NCI-H446 treated with DMSO at 0.1 percent for 48 hours (cell line): ENCODE measurements around the gene EGFL6.
"Not testable (repeated sequence)": the region's sequence is repeated elsewhere in the genome, so short reads cannot be mapped to it uniquely, and the experiment has no call there.

ENCODE experiments used
- DNase-seq: peaks from one replicate; lab custom pipeline; 2025; lab: John Stamatoyannopoulos, UW

EGFL6 gene

DNA sequence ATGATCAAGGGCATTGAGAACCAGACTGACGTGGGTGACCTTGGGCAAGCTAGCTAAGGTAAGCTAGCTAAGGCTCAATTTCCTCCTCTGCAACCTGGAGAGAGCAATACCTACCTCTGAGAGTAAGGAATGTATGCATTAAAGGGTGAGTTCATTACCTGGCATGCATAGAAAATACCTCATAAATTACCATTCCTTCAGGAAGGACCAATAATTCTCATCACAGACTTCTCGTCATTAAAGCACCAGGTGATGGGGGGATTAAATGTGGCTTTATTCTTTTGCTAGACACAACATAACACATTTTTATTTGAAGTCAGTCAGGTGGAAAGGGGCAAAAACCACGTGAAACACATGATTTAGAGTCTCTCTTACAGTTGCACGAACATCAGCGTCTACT lies 21.5 kb downstream of the EGFL6 start:
- DNase-seq: no peak

DNA sequence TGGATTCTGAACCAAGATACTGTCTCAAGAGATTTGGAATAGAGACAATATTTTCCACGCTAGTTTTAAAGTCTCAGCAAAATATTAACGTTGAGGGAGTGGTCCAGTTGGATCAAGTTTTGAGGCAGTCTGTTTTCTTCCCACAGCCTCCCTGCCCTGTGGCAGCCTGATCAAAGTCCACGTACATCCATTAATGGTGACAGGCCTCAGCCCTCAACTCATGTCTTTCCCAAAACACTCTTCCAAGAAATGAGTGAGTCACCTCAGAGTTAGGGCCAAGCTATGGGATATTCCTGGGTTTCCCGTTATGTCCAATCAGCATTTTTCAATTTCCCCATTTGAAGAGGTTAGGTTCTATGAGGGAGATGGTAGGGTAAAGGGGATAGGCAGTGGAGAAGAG lies 28.5 kb downstream of the EGFL6 start:
- no peak for DNase-seq

DNA sequence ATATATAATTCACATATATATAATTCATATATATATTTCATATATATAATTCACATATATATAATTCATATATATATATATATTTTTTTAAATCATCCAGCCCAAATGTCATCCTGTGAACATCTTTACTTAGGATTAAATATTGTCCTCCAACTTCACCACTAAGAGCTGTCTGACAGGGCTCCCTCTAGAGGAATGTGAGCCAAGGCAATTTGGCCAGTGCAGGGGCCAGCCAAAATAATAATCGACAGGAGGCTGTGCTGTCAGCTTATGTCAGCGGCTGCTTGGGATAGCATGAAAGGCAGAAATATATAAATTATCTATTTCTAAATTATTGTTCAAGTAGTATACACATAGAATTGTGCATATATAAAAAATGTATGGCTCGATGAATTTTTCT lies 29.5 kb downstream of the EGFL6 start:
- no peak for DNase-seq

DNA sequence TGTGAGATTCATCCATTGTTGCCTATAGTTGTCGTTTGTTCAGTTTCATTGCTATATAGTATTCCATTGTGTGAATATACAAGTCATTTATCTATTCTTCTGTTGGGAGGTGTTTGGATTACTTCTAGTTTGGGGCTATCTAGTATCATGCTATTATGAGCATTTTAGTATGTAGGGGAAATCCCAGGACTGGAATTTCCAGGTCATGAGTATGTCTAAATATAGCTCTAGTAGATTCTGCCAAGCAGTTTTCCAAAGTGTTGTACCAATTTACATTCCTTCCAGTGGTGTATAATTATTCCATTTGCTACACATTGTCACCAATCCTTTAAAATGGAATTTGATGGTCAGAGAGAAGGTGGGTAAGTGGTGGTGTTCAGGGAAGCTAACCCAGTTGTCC lies 30.1 kb downstream of the EGFL6 start:
- DNase-seq: no peak

DNA sequence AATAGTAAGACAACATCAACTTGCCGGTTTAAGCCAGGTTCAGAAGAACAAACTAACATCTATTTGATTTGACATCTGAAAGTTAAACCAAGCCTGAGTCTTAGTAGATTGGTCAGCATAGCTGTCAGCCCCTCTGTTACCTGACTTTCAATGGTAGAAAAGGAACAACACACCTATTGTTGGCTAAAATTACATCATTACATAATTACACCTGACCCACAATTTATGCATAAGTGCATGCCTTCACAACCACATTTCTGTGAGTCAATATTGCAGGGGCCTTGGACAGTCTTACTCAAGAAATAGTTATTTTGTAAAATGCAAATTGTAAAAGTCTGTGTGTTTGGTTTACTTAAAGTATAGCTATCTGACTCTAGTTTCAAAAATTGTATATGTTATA lies 36.2 kb downstream of the EGFL6 start:
- DNase-seq: no peak

DNA sequence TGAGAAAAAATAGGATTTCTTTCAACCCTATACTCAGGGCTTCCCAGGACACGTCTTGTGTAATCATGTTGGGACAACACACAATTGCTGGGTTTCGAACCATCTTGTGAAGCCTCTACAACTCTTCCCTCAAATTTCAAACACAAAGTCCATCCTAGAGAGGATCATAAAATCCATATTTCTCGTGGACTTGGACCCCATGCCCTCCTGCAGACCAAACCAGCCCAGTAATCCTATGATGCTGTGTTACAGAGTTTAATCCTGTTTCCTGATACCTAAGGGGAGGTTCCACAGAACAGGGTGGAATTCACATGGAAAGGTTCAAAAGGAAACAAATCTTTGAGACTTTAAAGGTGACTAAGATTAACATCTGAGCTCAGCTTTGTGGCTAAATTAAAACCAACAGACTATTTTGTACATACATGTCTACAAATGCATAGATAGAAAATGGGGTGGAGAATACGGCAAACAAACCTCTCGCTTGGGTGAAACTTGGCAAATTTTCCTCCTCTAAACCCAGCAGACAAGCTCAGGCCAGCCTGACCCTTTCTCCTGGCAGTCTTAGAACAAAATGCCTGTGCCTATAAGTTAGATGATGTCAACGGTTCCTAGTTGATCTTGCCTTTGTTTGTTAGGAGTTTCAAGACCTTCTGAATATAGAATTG lies 38.1 kb downstream of the EGFL6 start:
- no peak for DNase-seq

DNA sequence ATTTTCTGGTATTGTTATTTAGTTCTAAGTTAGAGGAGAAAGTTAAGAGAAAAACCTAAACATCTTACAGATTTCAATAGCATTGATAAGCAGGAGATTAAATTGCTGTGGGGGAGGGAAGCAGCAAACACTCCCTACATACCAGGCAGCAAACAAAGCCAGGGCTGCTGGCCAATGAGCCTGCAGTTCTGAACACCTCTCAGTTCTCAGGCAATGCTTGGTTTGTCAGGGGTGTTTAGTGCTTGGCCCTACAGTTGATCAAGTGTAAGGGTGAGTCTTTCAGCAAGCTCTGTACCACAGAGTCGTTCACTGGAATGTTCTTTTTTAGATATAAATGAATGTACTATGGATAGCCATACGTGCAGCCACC lies 38.6 kb downstream of the EGFL6 start:
- DNase-seq: no peak

DNA sequence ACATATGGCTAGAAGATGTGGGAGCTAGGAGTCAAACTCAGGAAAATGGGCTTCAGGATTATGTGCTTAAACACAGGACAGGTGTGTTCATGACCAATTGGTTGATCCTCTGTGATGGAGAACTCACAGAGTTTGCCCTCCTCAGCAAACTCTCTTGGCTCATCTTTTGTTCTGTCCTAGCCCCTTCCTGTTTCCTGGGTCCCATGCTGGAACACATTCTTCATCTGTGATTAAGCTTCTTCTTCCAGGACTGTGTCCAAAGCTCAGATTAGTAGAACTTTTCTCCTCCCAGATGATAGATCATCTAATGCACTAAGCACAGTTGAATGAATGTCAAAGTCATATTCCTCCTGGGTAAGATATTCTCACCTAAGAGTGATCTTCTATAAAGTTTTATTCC lies 44.8 kb downstream of the EGFL6 start:
- no peak for DNase-seq

DNA sequence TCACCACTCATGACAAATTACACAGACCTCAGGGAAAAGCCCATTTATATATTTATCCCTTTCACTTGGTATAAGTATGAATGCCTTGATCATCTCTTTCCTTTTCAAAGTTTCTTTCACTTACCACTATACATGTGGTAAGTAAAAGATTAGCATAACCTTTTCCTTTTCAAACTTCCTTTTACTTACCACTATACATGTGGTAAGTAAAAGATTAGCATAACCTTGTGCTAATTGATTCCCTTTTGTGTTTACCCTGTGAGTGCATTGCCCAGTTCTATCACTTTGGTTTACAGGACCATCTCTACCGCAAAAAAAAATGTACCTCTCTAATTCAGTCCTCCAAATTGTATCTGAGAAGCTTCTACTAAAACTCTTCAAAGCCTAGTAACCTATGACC lies 50.8 kb downstream of the EGFL6 start:
- DNase-seq: no peak

DNA sequence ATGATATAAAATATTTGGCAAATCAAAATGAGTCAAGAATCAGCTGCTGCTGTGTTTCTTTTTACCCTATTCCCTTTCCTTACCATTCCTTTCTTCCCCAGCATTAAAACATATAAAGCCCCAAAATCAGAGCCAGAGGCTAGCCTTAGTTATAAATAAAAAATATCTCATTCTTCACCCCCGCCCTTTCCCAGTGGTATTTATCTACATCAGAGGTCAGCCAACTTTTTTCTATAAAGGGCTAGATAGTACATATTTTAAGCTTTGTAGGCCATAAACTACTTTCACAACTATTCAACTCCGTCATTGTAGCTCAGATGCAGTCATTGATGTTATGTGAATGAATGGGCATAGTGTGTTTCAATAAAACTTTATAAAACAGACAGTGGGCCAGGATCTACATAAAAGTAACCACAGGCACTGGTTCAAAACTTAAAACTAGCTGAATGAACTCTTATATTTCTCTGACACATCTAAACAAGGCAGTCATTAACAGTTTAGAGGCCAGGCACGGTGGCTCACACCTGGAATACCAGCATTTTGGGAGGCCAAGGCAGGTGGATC lies 53.1 kb downstream of the EGFL6 start:
- no peak for DNase-seq

DNA sequence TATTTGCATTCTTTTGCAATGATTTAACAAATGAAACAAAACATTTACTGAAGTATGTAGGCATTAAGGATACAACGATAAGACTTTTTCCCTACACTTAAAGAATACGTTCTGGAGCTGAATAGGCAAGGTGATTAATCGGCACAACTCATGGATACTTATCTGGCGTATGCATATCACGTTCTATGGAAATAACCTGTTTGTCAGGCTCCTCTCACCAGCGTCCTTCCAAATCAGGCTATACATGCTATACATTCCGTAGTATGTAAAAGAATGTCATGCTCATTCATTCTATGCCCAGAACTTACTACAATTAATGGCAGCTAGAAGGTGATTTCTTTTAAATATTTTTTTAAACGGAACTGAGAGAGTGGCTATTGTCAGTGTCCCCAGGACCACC lies 57.9 kb downstream of the EGFL6 start:
- DNase-seq: no peak

DNA sequence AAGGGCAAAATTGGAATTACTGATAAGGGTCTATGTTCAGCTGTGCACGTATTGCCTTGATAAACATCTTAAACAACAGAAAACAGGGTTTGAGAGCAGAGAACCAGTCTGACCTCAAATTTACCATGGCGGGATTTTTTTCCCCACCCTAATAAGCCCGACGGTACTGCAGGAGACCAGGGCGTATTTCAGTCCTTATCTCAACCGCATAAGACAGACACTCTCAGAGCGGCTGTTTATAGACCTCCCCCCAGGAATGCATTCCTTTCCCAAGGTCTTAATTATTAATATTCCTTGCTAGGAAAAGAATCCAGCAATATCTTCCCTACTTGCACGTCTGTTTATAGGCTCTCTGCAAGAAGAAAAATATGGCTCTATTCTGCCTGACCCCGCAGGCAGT lies 67.8 kb downstream of the EGFL6 start:
- not testable (repeated sequence) for DNase-seq

DNA sequence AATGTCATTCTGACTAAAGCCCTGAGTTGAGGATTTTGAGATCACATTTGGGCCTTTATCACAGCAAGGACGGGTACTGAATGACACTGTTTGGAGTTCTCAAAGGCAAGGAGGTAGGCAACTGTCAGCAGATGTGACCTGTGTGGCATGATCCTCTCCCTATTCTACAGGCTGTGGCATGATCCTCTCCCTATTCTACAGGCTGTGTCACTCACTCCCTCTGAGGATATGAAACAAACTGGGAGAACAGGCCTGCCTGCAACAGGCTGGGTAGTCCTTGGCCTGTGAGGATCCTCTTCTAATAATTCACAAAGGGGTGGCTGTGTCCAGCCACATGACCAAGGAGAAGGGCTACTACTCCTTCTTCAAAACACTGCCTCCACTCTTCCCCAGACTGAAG lies 68.6 kb downstream of the EGFL6 start:
- DNase-seq: no peak

DNA sequence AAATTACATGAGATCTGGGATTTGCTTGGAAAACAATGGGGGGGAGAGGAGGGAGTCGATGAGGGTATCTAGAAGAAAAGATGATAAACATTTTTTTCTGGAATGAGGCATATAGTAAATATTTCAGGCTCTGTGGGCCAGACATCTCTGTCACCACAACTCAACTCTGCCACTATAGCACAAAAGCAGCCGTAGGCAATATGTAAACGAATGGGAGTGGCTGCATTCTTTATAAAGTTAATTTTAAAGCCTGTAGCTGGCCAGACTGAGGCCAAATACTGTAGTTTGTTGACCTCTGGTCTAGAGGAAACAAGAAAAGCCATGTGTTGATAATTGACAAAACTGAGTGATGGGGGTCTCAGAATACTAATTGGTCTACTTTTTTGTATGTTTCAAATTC lies 69.4 kb downstream of the EGFL6 start:
- no peak for DNase-seq

DNA sequence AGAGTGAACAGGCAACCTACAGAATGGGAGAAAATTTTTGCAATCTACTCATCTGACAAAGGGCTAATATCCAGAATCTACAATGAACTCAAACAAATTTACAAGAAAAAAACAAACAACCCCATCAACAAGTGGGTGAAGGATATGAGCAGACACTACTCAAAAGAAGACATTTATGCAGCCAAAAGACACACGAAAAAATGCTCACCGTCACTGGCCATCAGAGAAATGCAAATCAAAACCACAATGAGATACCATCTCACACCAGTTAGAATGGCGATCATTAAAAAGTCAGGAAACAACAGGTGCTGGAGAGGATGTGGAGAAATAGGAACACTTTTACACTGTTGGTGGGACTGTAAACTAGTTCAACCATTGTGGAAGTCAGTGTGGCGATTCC lies 72.3 kb downstream of the EGFL6 start:
- DNase-seq: not testable (repeated sequence)

DNA sequence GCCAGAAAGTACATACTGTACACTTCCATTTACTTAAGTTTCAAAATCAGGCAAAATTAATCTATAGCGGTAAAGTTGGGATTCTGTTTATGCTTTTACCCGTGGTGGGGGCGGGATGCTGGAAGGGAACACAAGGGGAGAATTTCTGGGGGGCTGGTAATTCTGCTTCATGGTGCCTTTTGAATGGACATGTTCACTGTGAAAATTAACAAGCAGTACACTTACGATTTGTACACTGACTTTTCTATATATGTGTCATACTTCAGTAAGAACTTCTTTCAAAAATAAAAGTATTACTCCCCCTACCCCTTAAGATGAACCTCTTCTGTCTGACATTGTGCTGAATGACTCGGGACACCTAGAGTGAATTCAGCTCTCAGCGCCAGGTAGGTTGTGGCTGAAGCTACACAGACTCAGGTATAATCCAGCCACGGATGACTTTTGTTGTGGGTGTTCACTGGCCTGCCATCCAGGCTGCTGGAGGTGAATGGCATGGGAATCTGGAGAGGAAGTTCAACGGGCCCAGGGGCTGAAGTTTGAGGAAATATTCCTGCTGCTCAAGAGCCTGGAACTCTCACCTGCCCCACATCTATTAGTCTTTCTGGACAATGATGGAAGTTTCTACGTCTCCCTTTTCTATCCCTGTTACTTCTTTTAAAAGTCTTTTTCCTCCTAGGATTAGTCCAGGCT lies 76.2 kb downstream of the EGFL6 start:
- DNase-seq: no peak

DNA sequence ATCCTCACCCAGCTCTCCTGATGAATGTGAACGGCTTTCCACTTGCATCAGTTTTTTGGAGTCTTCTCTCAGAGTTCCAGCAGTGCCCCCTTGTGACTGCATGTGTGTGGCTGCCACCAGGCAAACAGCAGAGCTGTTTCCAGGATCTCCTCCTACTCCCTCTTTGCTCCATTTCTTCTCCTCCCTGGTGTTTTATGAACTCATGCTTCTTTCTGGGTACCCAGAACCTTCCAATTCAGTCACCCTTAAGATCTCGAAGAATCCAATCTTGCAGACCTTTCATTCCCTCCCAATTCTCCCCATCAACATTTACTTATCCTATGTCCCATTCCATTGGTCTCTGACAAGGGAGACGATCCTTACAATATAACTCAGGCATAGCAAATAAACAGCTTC lies 76.8 kb downstream of the EGFL6 start:
- peak; percentile 3 for DNase-seq

DNA sequence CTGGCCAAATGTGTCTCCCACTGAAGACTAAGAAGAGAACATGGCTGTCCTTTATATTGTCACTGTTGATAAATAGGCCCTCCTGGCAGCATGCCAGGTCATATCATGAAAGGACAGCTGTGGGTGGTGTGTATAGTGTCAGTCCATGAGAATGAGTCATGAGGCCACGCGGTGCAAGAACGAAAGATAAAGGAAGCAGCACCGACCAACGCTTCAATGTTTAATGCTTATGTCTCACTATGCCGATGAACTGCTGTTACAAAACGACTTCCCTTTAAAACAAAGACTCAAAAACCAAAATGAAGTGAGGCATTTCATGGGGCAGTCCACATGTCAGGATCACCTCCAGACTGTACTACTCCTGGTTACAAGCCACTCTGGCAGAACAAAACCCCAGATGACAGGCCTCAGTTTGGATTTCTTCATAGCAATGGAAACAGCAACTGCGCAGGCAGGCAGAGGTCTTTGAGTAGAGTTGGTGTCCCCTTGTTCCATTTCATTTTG lies 78.4 kb downstream of the EGFL6 start:
- no peak for DNase-seq

DNA sequence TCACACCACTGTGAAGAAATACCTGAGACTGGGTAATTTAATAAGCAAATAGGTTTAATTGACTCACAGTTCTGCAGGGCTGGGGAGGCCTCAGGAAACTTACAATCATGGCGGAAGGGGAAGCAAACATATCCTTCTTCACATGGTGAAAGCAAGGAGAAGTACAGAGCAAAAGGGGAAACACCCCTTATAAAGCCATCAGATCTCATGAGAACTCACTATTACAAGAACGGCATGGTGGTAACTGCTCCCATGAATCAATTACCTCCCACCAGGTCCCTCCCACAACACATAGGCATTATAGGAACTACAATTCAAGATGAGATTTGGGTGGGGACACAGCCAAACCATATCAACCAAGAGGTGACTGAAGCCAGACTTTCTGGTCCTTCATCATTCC lies 78.9 kb downstream of the EGFL6 start:
- DNase-seq: not testable (repeated sequence)

DNA sequence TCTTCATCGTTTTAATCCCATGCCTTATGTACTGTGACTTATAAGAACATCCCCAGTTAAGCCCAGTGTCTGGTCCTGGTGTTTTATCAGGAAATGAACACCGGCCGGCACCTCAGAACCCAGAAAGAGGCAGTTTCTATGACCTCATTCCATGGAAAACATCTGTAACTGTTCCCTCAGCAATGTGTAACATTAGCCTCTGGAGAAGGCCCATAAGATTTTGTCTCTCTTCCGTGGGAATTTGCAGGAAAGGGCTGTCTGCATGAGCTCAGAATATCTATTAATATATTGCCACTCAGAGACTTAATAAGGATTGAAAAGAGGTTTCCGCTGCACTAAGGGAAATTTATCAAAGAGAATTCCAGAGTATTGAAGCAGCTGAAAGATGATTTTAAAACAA lies 80.4 kb downstream of the EGFL6 start:
- DNase-seq: no peak

DNA sequence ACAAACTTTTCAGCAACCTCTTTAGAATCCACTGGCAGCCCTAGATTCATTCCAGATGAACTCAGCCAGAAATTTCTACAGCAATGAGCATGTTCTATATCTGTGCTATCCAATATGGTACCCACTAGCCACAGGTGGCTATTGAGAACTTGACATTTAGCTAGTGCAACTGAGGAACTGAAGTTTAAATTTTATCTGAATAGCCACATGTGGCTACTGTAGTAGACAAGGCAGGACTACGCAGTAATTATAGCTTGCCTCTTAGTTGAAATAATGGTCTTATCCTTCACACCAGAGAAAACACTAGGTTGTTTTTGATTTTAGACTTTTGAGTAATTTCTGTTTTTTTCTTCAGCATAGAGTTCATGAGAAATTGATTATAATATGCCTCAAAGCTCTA lies 80.9 kb downstream of the EGFL6 start:
- DNase-seq: no peak

DNA sequence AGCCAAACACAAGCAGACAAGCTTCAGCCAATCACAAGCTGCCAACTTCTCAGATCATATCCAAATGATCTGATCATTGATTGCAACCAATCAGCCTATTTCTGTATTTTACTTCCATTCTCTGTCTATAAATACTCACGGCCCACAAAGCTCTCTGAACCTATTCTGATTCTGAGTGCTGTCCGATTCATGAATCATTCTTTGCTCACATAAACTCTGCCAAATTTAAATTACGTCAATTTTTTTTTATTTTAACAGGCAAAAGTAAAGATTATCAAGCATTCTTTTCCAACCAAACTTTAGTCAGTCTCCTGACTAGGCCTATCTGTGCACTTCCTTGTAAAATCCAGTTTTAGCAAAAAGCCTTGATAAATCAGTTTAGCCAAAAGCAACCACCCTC lies 81.7 kb downstream of the EGFL6 start:
- no peak for DNase-seq

DNA sequence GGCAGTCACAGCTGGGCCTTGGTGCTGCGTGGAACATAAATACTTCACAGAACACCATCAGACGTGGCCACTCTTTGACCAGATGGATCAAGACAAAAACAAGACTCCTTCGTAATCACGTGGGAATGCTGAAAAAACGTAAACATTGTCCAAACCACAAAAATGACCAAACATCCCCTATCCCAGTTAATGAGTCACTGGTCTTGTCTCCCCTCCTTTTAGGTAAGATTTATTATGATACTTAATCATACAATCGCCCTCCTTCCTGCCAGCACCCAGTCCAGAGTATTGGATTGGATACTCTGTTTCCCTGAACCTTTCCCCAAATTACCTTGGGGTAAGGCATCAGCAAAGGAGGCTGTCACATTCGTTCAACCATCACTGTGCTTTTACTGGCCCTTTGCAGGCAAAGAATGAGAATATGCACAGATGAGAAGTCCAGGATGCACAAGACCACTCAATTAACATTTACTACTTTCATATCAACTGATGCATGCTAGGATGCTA lies 82.9 kb downstream of the EGFL6 start:
- DNase-seq: no peak
